IPS DF 4.7 (cell line): ENCODE measurements around the gene KRTAP29-1.
"Not testable (repeated sequence)": the region's sequence is repeated elsewhere in the genome, so short reads cannot be mapped to it uniquely, and the experiment has no call there.

Experiments used
- DNase-seq: peaks from one replicate; pipeline ENCODE4 v3.0.0-alpha.2; 2013; ENCODE audit warnings: low spot score; ENCODE audit errors: extremely low read depth

The KRTAP29-1 gene

DNA sequence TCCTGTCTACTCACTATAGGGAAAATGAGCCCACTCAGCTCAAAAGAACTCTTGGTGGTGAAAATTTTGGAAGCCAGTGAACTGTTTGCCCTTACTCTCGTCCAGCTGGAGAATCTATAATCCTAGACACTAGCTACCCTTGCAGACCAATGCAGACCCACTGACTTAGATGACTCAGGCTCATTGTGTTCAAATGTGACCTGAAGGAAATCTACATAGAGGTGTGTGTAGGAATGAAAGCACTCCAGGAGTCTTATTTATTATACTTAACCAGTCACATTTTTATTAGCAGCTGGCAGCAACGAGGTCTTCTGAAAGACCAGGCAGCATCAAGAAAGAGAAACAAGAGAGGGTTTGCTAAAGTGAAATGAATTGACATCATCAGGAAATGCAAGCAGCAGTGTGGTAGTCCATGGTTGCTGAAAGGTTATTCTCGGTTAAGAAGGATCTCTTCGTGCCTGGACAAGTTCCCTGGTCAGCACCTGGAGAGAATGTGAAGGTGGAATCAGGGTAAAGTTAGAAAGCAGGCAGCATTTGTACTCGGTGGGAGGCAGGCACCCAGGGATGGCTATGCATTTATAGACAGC lies 1.4 kb downstream of the KRTAP29-1 start:
- no peak for DNase-seq

DNA sequence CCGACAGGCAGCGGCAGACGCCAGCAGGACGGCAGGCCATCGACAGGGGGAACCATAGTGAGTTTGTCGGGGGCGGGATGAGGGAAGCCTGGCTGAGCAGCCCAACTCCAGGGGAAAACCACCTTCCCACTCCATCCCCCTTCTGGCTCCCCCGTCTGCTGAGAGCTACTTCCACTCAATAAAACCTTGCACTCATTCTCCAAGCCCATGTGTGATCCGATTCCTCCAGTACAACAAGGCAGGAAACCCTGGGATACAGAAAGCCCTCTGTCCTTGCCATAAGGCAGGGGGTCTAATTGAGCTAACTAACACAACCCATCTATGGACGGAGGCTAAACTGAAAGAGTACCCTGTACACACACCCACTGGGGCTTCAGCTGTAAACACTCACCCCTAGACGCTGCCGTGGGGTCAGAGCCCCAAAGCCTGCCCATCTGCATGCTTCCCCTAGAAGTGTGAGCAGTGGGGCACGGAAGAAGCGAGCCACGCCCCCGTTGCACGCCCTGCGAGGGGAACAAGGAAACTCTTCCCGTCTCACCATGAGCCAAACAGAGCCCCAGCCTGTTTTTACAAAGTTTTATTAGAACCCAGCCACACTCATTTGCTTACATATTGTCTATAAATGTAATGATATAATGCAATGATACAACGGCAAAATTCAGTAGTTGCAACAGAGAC lies 4.1 kb downstream of the KRTAP29-1 start:
- no peak for DNase-seq

DNA sequence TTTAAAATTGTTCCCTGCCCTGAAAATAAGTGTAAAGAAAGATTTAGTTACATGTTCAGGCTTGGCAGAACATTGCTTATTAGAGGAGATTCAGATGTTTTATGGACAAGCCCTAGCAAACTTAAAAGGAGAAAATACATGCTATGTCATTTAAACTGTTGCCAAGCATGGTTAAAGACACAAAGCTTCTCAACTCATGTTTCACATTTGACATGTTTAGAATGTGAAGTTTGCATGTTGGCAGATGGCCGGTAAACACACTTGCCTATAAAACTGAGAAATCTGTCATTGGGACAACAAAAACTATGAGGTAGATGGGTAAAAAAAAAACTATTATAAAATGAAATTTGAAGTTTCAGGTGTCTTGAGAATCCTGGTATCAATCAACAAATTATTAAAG lies 5.8 kb downstream of the KRTAP29-1 start:
- DNase-seq = no peak

DNA sequence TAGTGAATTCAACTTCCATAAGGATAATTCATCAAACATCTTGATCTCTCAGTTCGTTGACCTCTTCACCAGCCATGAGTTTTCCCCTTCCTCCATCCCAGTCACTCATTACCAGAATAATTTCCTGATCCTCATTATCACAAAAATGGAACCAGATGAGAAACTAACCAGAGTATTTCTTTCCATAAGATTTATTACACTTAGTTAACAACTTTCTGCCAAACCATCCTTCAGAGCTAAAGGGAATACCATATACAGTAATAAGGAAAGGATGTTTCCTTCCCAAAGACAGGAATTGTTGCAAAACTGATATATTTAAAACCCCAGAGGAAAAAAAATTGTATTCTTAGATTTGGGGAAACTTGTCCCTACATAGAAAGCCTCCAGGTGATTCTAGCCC lies 8.6 kb downstream of the KRTAP29-1 start:
- no peak for DNase-seq

DNA sequence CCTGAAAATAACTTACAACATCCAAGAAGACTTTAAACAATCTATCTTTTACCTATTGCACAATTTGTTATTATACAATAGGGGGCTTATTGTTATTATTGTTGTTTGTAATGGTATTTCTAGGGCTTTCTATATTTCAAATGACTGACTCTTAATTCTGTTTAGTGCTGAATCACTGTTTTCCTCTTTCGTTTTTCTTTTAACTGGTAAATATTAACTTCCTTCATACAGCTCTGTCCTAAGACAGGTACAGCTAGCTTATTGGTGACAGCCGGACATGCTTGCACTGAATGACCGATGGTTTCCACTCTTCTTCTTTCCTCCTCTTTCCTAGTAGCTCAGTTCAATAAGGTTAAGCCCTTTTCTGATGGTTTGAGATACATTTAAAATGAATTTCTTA lies 15.6 kb downstream of the KRTAP29-1 start:
- no peak for DNase-seq

DNA sequence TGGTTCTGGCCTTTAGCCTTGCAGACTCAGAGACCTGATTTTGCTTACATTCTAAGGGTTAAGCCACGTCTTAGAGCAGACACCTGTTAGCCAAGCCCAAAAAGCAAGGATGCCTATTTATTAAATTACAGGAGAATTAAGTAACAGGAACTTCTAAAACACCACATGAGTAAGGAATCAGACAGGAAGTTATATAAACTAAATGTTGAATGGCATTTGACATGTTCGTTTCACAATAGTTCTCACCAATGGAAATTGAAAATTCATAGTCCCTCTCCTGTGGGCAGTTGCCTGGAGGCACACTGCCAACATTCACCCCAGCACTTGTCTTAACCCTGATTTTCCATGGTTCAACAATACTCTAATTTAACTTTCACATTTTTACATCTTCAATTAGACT lies 18.1 kb downstream of the KRTAP29-1 start:
- DNase-seq = no peak

DNA sequence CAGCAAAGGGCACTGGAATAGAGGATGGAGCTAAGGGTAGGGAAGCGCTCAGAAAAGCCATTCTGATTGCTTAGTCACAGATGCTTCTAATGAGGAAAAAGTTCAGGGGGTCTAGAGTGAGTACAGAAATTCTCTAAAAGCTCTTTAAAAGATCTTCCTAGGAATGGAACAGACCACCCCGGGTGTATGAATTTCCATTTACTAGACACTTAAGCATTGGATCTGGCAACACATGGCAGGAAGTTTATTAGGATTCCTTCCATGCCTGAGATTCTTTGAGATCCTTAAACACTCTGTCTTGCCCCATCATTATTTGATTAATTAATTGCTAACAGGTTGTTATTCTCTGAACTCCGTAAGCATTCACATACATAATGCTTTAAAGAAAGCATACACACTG lies 18.6 kb downstream of the KRTAP29-1 start:
- no peak for DNase-seq

DNA sequence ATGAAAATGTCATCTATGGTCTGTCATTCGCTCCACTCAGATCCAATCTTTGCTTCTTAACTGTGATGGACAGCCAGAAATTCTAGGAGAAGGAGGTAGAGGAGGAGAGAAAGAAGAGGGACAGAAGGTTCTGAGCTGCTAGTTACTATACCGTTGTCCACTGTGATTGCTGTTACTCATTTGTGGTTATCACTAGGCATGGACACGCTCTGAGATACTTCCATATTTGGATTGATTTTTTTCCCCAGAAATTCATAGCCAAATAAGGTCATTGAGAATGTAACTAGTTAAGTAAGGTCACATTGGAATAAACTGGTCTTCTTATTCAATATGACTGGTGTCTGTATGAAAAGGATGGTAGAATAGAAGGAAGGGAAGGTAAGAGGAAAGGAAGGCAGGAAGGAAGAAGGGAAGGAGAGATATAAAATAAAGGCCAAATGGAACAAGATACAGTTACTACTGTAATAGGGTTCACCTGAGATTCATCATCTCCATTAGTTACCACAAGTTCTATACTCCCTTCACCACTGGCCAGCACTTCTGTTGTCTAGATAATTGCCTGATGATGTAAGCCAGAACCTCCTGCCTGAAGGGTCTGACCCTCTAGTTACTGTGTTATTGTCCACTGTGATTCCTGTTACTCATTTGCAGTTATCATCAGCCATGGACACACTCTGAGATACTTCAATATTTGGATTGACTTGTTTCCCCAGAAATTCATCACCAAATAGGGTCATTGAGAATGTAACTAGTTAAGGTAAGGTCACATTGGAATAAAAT lies 24.3 kb downstream of the KRTAP29-1 start:
- DNase-seq = no peak

DNA sequence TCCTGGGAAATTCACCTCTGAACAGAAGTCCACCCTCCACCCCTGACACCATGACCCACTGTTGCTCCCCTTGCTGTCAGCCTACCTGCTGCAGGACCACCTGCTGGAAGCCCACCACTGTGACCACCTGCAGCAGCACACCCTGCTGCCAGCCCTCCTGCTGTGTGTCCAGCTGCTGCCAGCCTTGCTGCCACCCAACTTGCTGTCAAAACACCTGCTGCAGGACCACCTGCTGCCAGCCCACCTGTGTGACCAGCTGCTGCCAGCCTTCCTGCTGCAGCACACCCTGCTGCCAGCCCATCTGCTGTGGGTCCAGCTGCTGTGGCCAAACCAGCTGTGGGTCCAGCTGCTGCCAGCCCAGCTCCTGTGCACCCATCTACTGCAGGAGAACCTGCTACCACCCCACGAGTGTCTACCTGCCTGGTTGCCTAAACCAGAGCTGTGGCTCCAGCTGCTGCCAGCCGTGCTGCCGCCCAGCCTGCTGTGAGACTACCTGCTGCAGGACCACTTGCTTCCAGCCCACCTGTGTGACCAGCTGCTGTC lies 26.9 kb downstream of the KRTAP29-1 start, which contains the start of gene KRTAP9-7:
Gene KRTAP9-7 (plus strand): TSS at position 51 of the 543 bp plus-strand sequence. CDS start 0 bp downstream, at position 51.
- not testable (repeated sequence) for DNase-seq

DNA sequence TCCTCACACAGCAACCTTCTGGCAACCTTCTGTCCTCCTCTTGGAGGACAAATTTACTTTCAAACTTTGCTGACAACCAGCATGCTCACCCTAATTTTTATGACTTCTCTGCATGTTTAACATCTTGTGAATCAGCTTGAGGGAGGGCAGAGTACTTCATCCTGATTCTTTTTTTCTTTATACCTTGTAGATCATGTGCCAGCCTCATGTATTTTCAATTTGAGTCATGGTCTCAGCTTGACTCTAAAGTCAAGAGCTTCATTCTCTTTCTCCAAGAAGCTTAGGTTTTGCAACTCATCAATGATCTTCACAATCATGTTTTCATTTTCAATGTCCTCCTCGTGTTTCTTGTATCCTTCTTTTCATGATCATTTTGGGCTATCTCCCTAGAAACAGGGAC lies 30.8 kb downstream of the KRTAP29-1 start:
- no peak for DNase-seq

DNA sequence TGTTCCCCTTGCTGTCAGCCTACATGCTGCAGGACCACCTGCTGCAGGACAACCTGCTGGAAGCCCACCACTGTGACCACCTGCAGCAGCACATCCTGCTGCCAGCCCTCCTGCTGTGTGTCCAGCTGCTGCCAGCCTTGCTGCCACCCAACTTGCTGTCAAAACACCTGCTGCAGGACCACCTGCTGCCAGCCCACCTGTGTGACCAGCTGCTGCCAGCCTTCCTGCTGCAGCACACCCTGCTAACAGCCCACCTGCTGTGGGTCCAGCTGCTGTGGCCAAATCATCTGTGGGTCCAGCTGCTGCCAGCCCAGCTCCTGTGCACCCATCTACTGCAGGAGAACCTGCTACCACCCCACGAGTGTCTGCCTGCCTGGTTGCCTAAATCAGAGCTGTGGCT lies 31.3 kb downstream of the KRTAP29-1 start:
- not testable (repeated sequence) for DNase-seq

DNA sequence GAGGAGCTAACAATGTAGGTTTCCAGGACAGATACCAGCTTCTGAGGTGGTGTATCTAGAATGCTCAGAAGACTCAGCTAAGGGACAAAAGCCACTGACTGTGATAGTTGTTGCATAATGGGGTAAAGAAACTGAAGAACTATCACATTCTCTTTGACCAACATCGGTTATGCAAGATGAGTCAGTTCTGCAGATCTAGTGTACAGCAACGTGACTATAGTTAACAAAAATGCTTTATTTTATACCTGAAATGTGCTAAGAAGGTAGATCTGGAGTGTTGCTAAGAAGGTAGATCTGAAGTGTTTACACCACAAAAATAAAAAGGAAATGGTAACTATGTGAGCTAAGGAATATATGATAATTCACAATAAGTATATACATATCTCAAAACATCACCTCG lies 34.9 kb downstream of the KRTAP29-1 start:
- DNase-seq = no peak

DNA sequence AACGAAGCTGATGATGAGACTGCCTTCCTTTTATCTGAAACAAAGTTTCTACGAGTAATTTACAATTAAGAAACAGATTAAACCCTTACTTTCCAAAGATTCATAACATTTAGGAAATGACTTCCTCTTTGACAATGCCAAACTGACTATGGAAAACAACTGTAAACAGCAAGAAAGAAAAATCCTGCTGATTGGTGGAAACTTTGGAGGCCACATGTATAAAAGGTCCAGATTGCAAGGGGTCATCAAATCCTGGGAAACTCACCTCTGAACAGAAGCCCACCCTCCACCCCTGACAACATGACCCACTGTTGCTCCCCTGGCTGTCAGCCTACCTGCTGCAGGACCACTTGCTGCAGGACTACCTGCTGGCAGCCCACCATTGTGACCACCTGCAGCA lies 37.6 kb downstream of the KRTAP29-1 start, which contains the start of gene KRTAP9-6:
Gene KRTAP9-6 (plus strand): TSS at position 301 of the 400 bp plus-strand sequence. CDS start 0 bp downstream, at position 301.
- no peak for DNase-seq

DNA sequence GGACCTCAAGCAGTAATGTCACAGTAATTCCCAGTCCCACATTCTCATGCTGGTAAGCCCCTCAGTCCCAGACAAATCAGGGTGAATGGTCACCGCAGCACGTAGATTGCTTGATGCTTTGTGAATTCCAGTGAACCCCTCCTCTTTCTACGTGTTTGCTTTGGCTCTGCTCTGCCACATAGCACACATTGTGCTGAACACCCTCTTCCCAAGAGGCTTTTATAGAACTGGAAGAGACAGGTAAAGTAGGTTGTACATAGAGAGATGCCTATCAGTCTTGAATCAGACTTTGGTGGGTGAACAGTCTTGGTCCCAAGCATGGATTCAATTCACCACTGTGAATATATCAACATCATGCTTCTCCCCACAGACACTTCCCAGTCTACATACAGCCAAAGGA lies 38.1 kb downstream of the KRTAP29-1 start:
- no peak for DNase-seq

DNA sequence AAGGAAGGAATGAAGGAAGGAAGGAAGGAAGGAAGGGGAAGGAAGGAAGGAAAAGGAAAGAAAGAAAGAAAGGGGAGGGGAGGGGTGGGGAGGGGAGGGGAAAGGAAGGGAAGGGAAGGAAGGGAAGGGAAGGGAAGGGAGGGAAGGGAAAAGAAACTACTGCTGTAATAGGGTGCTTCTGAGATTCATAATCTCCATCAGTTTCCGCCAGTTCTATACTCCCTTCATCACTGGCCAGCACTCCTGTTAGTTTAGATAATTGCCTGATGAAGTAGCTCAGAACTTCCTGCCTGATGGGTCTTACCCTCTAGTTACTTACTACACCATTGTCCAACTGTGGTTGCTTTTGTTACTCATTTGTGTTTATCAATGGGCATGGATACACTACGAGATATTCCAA lies 39.4 kb downstream of the KRTAP29-1 start:
- no peak for DNase-seq

DNA sequence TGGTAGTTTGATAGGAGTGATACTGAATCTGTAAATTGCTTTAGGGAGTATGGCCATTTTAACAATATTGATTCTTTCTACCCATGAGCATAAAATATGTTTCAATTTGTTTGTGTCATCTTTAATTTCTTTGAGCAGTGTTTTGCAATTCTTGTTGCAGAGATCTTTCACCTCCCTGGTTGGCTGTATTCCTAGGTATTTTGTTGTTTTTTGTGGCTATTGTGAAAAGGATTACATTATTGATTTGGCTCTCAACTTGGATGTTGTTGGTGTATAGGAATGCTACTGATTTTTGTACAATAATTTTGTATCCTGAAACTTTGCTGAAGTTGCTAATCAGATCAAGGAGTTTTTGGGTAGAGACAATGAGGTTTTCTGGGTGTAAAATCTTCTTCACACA lies 44.2 kb downstream of the KRTAP29-1 start:
- no peak for DNase-seq

DNA sequence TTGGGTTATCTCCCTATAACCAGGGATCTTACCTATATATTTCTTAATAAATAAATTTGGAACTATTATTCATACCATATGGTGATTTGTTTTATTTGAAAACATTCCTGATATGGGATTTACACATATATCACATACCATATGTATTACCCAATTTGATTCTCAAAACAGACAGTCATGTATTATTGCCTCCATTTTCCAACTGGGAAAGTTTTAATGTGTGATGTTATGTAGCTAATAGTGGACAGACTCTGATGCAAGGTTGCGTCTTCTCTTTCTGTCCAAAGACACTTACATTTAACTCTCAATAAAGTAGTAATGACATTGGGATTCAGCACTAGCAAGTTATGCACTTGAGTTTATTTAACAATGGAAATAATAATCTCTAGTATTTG lies 46.4 kb downstream of the KRTAP29-1 start:
- no peak for DNase-seq

DNA sequence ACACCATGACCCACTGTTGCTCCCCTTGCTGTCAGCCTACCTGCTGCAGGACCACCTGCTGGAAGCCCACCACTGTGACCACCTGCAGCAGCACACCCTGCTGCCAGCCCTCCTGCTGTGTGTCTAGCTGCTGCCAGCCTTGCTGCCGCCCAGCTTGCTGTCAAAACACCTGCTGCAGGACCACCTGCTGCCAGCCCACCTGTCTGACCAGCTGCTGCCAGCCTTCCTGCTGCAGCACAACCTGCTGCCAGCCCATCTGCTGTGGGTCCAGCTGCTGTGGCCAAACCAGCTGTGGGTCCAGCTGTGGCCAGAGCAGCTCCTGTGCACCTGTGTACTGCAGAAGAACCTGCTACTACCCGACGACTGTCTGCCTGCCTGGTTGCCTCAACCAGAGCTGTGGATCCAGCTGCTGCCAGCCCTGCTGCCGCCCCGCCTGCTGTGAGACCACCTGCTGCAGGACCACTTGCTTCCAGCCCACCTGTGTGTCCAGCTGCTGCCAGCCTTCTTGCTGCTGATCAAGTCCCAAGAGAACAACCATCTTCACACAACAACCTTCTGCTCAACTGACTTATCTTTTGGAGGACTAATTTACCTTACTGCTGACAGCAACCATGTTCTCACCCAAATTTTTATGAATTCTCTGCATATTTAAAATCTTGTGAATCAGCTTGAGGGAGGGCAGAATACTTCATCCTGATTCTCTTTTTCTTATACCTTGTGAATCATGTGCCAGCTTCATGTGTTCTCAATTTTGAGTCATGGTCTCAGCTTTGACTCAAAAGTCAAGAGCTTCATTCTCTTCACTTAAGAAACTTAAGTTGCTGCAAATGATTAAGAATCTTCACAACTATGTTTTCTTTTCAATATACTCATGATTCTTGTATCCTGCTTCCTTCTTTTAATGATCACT lies 47.0 kb downstream of the KRTAP29-1 start, which contains the start of gene KRTAP9-9:
Gene KRTAP9-9 (plus strand): TSS at position 4 of the 910 bp plus-strand sequence.
- not testable (repeated sequence) for DNase-seq

DNA sequence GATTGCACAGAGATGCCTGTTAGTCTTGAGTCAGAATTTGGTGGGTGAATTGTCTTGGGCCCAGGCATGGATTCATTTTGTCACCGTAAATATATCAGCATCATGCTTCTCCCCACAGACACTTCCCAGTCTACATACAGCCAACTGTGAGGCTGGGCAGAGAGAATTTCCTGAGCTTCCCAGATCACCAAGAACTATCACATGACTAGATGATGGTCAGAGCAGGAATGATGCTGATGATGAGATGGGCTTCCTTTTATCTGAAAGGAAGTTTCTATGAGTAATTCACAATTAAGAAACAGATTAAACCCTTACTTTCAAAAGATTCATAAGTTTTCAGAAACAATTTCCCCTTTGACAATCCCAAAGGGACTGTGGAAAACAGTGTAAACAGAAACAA lies 47.8 kb downstream of the KRTAP29-1 start:
- no peak for DNase-seq
